IMR-90 (cell line): ENCODE data around the gene FNBP1L. TPM values are rescaled to one million over a fixed set of nuclear protein-coding genes. Genes with fewer than 3 reads are reported as not detected.
A peak's percentile ranks its signal among the peaks of the same experiment; 100 is the strongest.

Experiments used
- ATAC-seq: fragments of 200-7000 bp; cut with Tn5 transposase; 2 replicates; pipeline ENCODE4 v1.9.1; 2020; ENCODE audit warnings: low read depth, mild to moderate bottlenecking, moderate library complexity
- BruUV-seq: library from RNA; stranded (reverse); fragments of 400-500 nt; replicated peaks from 2 replicates; lab custom pipeline; 2021; lab: Mats Ljungman, UMichigan
- CTCF ChIA-PET: fragments of 300-600 bp; formaldehyde crosslinking; extraction: SDS; loops from one replicate; lab custom pipeline; 2021; ENCODE audit warnings: antibody characterized with exemption; lab: Yijun Ruan, JAX
- POLR2A ChIA-PET: fragments of 300-600 bp; sonication (Branson Sonifier 250); formaldehyde crosslinking; loops from one replicate; lab custom pipeline; 2022; ENCODE audit warnings: antibody characterized with exemption; ENCODE audit not compliant: unreplicated experiment; lab: Charles Lee
- DNase-seq: peaks from one replicate; pipeline ENCODE4 v3.0.0; 2013
- H2AFZ ChIP-seq: replicated peaks from 2 replicates; pipeline ENCODE3; 2013; ENCODE audit warnings: low read length, mild to moderate bottlenecking; ENCODE audit not compliant: poor library complexity
- H2AK5ac ChIP-seq: 2 replicates; pipeline ENCODE4 v1.6.1; 2013; ENCODE audit warnings: low read depth, low read length, inconsistent platforms
- H2AK9ac ChIP-seq: replicated peaks from 2 replicates; pipeline ENCODE3; 2013; ENCODE audit warnings: mild to moderate bottlenecking, low read depth, low read length, moderate library complexity; ENCODE audit not compliant: poor library complexity
- H2BK120ac ChIP-seq: 2 replicates; pipeline ENCODE4 v1.6.1; 2013; ENCODE audit warnings: low read depth, low read length, inconsistent platforms
- H2BK15ac ChIP-seq: 3 replicates; pipeline ENCODE4 v1.6.1; 2013; ENCODE audit warnings: low read depth, low read length, inconsistent platforms
- H2BK20ac ChIP-seq: 2 replicates; pipeline ENCODE4 v1.6.1; 2013; ENCODE audit warnings: low read depth, mild to moderate bottlenecking, inconsistent platforms, low read length, moderate library complexity
- H2BK5ac ChIP-seq: 2 replicates; pipeline ENCODE4 v1.6.1; 2013; ENCODE audit warnings: mild to moderate bottlenecking, low read depth, low read length, inconsistent platforms; ENCODE audit not compliant: poor library complexity, severe bottlenecking
- H3K14ac ChIP-seq: replicated peaks from 2 replicates; pipeline ENCODE4 v1.6.1; 2013; ENCODE audit warnings: low read depth, low read length, inconsistent platforms
- H3K18ac ChIP-seq: 2 replicates; pipeline ENCODE4 v1.6.1; 2013; ENCODE audit warnings: low read depth, low read length, control low read depth
- H3K23ac ChIP-seq: 2 replicates; pipeline ENCODE4 v1.6.1; 2013; ENCODE audit warnings: low read depth, low read length, inconsistent platforms
- H3K27ac ChIP-seq: 2 replicates; pipeline ENCODE4 v1.5.1; 2013; ENCODE audit warnings: mild to moderate bottlenecking, control low read depth, low read length; ENCODE audit not compliant: insufficient read depth
- H3K27me3 ChIP-seq: 2 replicates; pipeline ENCODE4 v1.6.1; 2013; ENCODE audit warnings: low read length; ENCODE audit not compliant: control insufficient read depth, insufficient read depth
- H3K36me3 ChIP-seq: 2 replicates; pipeline ENCODE4 v1.6.1; 2013; ENCODE audit warnings: low read length, mixed read lengths; ENCODE audit not compliant: control insufficient read depth, insufficient read depth
- H3K4ac ChIP-seq: 2 replicates; pipeline ENCODE4 v1.6.1; 2013; ENCODE audit warnings: low read depth, low read length, inconsistent platforms
- H3K4me1 ChIP-seq: 2 replicates; pipeline ENCODE4 v1.6.1; 2013; ENCODE audit warnings: low read length, mixed read lengths; ENCODE audit not compliant: control insufficient read depth, insufficient read depth
- H3K4me2 ChIP-seq: 2 replicates; pipeline ENCODE4 v1.6.1; 2013; ENCODE audit warnings: low read depth, mild to moderate bottlenecking, control low read depth, low read length, moderate library complexity
- H3K4me3 ChIP-seq: 2 replicates; pipeline ENCODE4 v1.5.1; 2013; ENCODE audit warnings: low read depth, mild to moderate bottlenecking, control low read depth, low read length, moderate library complexity; ENCODE audit not compliant: insufficient read depth
- H3K56ac ChIP-seq: 2 replicates; pipeline ENCODE4 v1.6.1; 2013; ENCODE audit warnings: low read length, inconsistent platforms; ENCODE audit not compliant: insufficient read depth; ENCODE audit errors: extremely low read depth
- H3K79me1 ChIP-seq, 2 experiments: 2 replicates each; pipeline ENCODE4 v1.6.1; 2013; ENCODE audit warnings: low read length in 2 of 2, inconsistent platforms in 1 of 2, low read depth in 1 of 2
- H3K9ac ChIP-seq: 2 replicates; pipeline ENCODE4 v1.6.1; 2013; ENCODE audit warnings: low read depth, low read length, control low read depth
- H3K9me1 ChIP-seq: 2 replicates; pipeline ENCODE4 v1.6.1; 2013; ENCODE audit warnings: low read length, inconsistent platforms; ENCODE audit not compliant: insufficient read depth
- H3K9me3 ChIP-seq: 2 replicates; pipeline ENCODE4 v1.6.1; 2013; ENCODE audit warnings: low read length; ENCODE audit not compliant: control insufficient read depth, insufficient read depth
- H4K20me1 ChIP-seq: 2 replicates; pipeline ENCODE4 v1.6.1; 2013; ENCODE audit warnings: low read length, inconsistent platforms; ENCODE audit not compliant: insufficient read depth
- H4K5ac ChIP-seq: 2 replicates; pipeline ENCODE4 v1.6.1; 2013; ENCODE audit warnings: mild to moderate bottlenecking, low read depth, low read length, control low read depth
- H4K8ac ChIP-seq, 2 experiments: 2 replicates each; pipeline ENCODE4 v1.6.1; 2013; ENCODE audit warnings: low read depth in 2 of 2, low read length in 2 of 2, control low read depth in 1 of 2, inconsistent platforms in 1 of 2
- H4K91ac ChIP-seq: 2 replicates; pipeline ENCODE4 v1.6.1; 2013; ENCODE audit warnings: low read depth, low read length, inconsistent platforms; ENCODE audit not compliant: insufficient read depth
- BHLHE40 ChIP-seq: fragments of 150-350 bp; IDR thresholded peaks from 2 replicates; pipeline ENCODE4 v1.6.1; 2016; ENCODE audit warnings: mild to moderate bottlenecking, low read depth, low read length
- MAZ ChIP-seq: IDR thresholded peaks from 2 replicates; pipeline ENCODE4 v1.6.1; 2012; ENCODE audit warnings: low read depth, mild to moderate bottlenecking, low read length, improper control_type of control experiment, moderate library complexity, borderline replicate concordance
- WGBS, 2 experiments: methylation state at CpG; one replicate each; pipeline versions ENCODE4 v1.1.5 to v1.1.7; 2013; ENCODE audit warnings: missing lambda C conversion rate in 2 of 2; ENCODE audit not compliant: insufficient read length in 1 of 2; ENCODE audit errors: extremely low coverage in 2 of 2; 5-methylcytosine and 5-hydroxymethylcytosine counted together
- dilution Hi-C: fragments of 300-500 bp; cut with HindIII; formaldehyde crosslinking; loops from one replicate; pipeline ENCODE4 v1.14.3; 2018; ENCODE audit warnings: low sequenced_read_pairs; ENCODE audit not compliant: unreplicated experiment
- in situ Hi-C: fragments of 300-500 bp; cut with MboI; formaldehyde crosslinking; loops from 3 replicates; pipeline ENCODE4 v1.14.3; 2019; ENCODE audit warnings: low sequenced_read_pairs, inconsistent platforms, mixed read lengths
- intact Hi-C: fragments of 100-400 bp; cut with micrococcal nuclease; formaldehyde crosslinking; loops from 2 replicates; pipeline ENCODE4 v1.10.0; 2022
- polyA plus RNA-seq, 3 experiments: library from polyadenylated mRNA; depleted of rRNA; stranded (reverse); fragments of >200 nt; gene quantifications; 2 replicates each; pipeline ENCODE4 v1.2.3, GENCODE V29; 2012; ENCODE audit warnings: low replicate concordance in 1 of 3
- total RNA-seq: library from RNA; depleted of rRNA; stranded (reverse); fragments of >200 nt; gene quantifications from 2 replicates; pipeline ENCODE4 v1.2.3, GENCODE V29; 2012

Gene FNBP1L
- total and polyA plus RNA-seq, 2 of the 4 experiments (the other 2 are of a cell fraction): 9.3 to 15.2 TPM

DNA sequence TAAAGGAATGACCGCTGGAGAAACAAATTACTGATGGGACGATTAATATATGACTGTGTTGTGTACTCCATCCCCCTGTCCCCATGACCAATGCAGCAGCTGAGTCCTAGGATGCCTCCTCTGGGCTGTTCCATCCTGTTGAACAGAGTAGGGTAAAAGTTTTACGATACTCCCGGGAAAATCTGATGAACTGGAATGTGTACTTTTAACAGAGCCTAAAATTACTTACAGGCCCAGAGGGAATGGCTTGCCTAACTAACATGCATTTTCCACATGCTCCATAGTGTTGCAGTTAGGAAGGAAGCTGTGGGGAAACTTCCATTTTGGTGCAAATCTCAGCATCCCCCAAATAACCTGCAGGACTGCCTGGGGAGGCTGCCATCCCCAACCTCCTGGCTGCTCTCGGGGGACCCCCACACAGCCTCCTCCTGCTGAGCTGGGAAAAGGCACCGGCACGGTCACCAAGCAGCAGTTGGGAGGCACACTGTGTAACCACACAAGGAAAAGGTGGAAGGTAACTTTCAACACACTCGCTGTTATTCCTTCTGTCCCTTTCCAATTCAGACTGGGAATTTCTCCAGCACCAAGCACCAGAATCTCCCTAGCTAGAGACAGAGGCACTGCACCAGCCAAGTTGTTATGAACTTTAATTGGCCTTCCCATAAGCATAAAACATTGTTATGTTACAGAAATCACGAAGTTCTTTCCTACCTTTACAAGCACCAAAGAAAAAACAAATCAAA is 136.5 kb downstream of the FNBP1L start:
- Histone ChIP-seq H2BK5ac (no peak overlapping the region), H3K36me3 (peaks cover 46% of the 10 kb centered on the region), H3K4me1 (peaks cover 15% of the 10 kb centered on the region), H3K27ac (no peak overlapping the region), H4K20me1 (peaks cover 53% of the 10 kb centered on the region), H2AK5ac (no peak overlapping the region), H3K23ac (no peak overlapping the region), H3K79me1 (peaks cover 38 to 78% of the 10 kb centered on the region in 2 experiments), H3K9ac (no peak overlapping the region), H3K4ac (no peak overlapping the region; the same call in 1 of the 2 replicates), H2BK120ac (no peak overlapping the region), H3K18ac (no peak overlapping the region), H2BK15ac (no peak overlapping the region), H2BK20ac (no peak overlapping the region), H3K4me2 (no peak overlapping the region), H4K5ac (no peak overlapping the region), H2AK9ac (no peak overlapping the region), H3K56ac (no peak overlapping the region), H3K14ac (no peak overlapping the region), H4K91ac (no peak overlapping the region), H2AFZ (no peak overlapping the region), H4K8ac (0 out of 4 replicates have a peak overlapping the region, but pooled peaks of 1 of the 2 experiments have one; percentile 9), H3K27me3 (no peaks in the 10 kb centered on the region), H3K9me1 (peaks cover 18% of the 10 kb centered on the region), H3K4me3 (no peak overlapping the region), H3K9me3 (no peaks in the 10 kb centered on the region)
- no peak for DNase-seq
- no peak for ATAC-seq
- no TSS peak for BruUV-seq
- intact Hi-C loops: no loop called here
- POLR2A ChIA-PET: no interaction called here
- dilution Hi-C loops: no loop called here
- TF ChIP-seq BHLHE40 (no peak), MAZ (no peak)
- CTCF ChIA-PET: interaction anchor here (0.7 kb wide), 1 partner anchor 129 kb away, joined by 3 read pairs; no protein-coding TSS in a partner anchor
- 20% methylated on average over 1 of the region's 9 CpGs; no CpG with 5 or more reads in 1 of the 2 experiments for WGBS, 2 experiments
- in situ Hi-C loops: no loop called here
